ENCODE results near the gene MEOX2. TPM values are rescaled to one million over a fixed set of nuclear protein-coding genes. Genes with fewer than 3 reads are reported as not detected.

Gene MEOX2
- total and polyA plus RNA-seq, 2 of the 13 experiments (the other 11 are each of a cell fraction or from before 2014, with no cell fraction given), result not detected

- Histone ChIP-seq H3K4me3 (replicated peaks in 1 of 3; ENCODE audit: insufficient read depth in 1 of 3, low read depth in 2 of 3, low read length in 3 of 3) (peak within 1 kb of the TSS in 2 of 3 experiments; percentile 18 to 35; a peak in 4 of 6 replicates), H3K9ac (ENCODE audit: insufficient read depth, low read depth, low read length) (0 out of 2 replicates have a peak within 1 kb of the TSS, but pooled peaks have one; percentile 18), H3K79me2 (ENCODE audit: insufficient read depth, low read length) (no peaks in the 10 kb centered on the region), H3K27ac (ENCODE audit: extremely low read length, insufficient read depth, low read length) (peak within 1 kb of the TSS; percentile 57), H3K4me2 (ENCODE audit: low read depth, low read length) (peak within 1 kb of the TSS; percentile 53), H4K20me1 (ENCODE audit: insufficient read depth, low read length) (no peaks in the 10 kb centered on the region), H2AFZ (ENCODE audit: low read length) (no peak within 1 kb of the TSS), H3K36me3 (replicated peaks in 1 of 2; ENCODE audit: control insufficient read depth in 1 of 2, insufficient read depth in 2 of 2, low read length in 2 of 2) (no peaks in the 10 kb centered on the region), H3K9me3 (ENCODE audit: low read length) (peaks cover 60% of the 10 kb centered on the region), H3K4me1 (ENCODE audit: insufficient read depth, low read length) (no peaks in the 10 kb centered on the region), H3K27me3 (ENCODE audit: control insufficient read depth in 1 of 2, insufficient read depth in 2 of 2, low read length in 2 of 2) (no peaks in the 10 kb centered on the region)
- WGBS (ENCODE audit: low lambda C conversion rate), result 2% methylated on average over 5 of the region's 5 CpGs
- FAIRE-seq (peak; percentile 34), DNase-seq (ENCODE audit: low spot score) (peak; percentile 39), ATAC-seq (peak; percentile 71)
- no TSS peak for BruUV-seq (replicated peaks)
- CTCF ChIA-PET (ENCODE audit: low intra/inter-chr PET ratio, low total read pairs), result no interaction called here
- TF ChIP-seq RBM39 (IDR thresholded peaks at IDR 0.05; ENCODE audit: low read depth, low read length, poor library complexity, severe bottlenecking), result no peak
- TF ChIP-seq HMG20A (CRISPR knock-in tag; IDR thresholded peaks at IDR 0.05; ENCODE audit: borderline replicate concordance), result peak; percentile 37; the same call in 1 of the 2 replicates
- TF ChIP-seq, protein P1, sequence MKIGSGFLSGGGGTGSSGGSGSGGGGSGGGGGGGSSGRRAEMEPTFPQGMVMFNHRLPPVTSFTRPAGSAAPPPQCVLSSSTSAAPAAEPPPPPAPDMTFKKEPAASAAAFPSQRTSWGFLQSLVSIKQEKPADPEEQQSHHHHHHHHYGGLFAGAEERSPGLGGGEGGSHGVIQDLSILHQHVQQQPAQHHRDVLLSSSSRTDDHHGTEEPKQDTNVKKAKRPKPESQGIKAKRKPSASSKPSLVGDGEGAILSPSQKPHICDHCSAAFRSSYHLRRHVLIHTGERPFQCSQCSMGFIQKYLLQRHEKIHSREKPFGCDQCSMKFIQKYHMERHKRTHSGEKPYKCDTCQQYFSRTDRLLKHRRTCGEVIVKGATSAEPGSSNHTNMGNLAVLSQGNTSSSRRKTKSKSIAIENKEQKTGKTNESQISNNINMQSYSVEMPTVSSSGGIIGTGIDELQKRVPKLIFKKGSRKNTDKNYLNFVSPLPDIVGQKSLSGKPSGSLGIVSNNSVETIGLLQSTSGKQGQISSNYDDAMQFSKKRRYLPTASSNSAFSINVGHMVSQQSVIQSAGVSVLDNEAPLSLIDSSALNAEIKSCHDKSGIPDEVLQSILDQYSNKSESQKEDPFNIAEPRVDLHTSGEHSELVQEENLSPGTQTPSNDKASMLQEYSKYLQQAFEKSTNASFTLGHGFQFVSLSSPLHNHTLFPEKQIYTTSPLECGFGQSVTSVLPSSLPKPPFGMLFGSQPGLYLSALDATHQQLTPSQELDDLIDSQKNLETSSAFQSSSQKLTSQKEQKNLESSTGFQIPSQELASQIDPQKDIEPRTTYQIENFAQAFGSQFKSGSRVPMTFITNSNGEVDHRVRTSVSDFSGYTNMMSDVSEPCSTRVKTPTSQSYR (CRISPR knock-in tag; IDR thresholded peaks at IDR 0.05; ENCODE audit: borderline replicate concordance), result peak; percentile 69; the same call in 1 of the 2 replicates
- TF ChIP-seq ZNF772 (CRISPR knock-in tag; IDR thresholded peaks at IDR 0.05), result no peak
- no peak for TF ChIP-seq KMT2A (CRISPR knock-in tag; IDR thresholded peaks at IDR 0.05)
- peak; percentile 48; the same call in 1 of the 2 replicates for TF ChIP-seq ZMYM4 (CRISPR knock-in tag; IDR thresholded peaks at IDR 0.05)
- TF ChIP-seq HNF4A (CRISPR knock-in tag; IDR thresholded peaks at IDR 0.05), result peak; percentile 73
- 0 out of 2 replicates have a peak, but pooled peaks have one; percentile 18 for TF ChIP-seq SALL1 (CRISPR knock-in tag; IDR thresholded peaks at IDR 0.05)
- no peak for TF ChIP-seq HDAC6 (IDR thresholded peaks at IDR 0.05; ENCODE audit: low read depth, low read length)
- intact Hi-C loops (cut with micrococcal nuclease; ENCODE audit: unreplicated experiment) (loop anchor here (10.0 kb wide), 1 partner anchor 63 kb away; no protein-coding TSS in a partner anchor), in situ Hi-C loops (cut with HindIII; ENCODE audit: extremely low pct_ligation_motif_present, low pct_unique_long_range_greater_than_20kb) (no loop called here)
- POLR2A ChIA-PET, result no interaction called here
These were observed 124.6 kb downstream of the MEOX2 start, which contains the start of gene AGMO for GRCh38 chr7:15561835-15562234. Gene AGMO, minus strand, starts transcription at chr7:15562015.

Other genes starting within 250 kb of the MEOX2 start
- 0.22 TPM in 1 of 2 replicates, not detected in the other for gene AGMO, start 124.7 kb downstream of the MEOX2 start, total RNA-seq (2016; rRNA removed; fragmentation: Illumina TruSeq; extraction: Trizol)
- gene AGMO, start 124.7 kb downstream of the MEOX2 start, polyA plus RNA-seq (2011; rRNA removed), result 0.47 and 0.50 TPM in 2 replicates